ENCODE measurements around the gene PARP16.
"Not testable (repeated sequence)": the region's sequence is repeated elsewhere in the genome, so short reads cannot be mapped to it uniquely, and the experiment has no call there.

The PARP16 gene

DNA sequence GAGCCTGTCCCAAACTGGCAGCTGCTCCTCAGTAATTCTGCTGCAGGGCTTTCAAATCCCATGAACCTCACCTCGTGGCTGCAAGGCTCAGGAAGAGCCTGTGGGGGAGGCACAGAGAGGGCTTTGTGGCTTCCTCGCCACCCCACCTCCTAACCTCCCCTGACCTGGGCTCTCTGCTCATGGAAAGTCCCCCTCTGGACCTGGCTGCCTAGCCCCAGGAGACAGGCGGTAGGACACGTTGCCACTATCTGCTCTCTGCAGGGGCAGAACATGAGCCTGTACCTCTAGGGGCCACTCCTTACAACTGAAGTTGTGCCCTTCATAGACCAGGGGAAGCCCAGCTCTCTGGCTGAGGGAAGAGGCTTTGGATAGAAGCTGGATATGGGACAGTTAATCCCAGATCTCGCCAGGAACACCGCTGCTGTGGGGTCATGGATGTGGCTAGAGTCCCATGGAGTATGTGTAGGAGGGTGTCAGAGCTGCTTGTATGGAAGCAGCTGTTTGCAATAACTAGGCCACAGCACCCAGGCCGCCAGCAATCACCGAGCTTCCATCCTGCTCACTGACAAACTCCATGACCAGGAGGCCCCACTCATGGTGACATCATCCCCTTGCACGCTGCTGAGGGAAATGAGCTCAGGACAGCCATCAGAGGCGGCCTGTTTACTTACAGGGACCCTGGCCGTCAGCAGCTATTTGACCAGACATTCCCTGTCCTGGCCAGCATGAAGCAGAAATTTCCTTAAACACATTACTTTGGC is 41.4 kb downstream of the PARP16 start:
- DNase-seq (ENCODE audit: low read depth), result no peak
- no peak overlapping the region for H3K4me3 ChIP-seq (ENCODE audit: low read depth, low read length)
- TF ChIP-seq, protein P1, sequence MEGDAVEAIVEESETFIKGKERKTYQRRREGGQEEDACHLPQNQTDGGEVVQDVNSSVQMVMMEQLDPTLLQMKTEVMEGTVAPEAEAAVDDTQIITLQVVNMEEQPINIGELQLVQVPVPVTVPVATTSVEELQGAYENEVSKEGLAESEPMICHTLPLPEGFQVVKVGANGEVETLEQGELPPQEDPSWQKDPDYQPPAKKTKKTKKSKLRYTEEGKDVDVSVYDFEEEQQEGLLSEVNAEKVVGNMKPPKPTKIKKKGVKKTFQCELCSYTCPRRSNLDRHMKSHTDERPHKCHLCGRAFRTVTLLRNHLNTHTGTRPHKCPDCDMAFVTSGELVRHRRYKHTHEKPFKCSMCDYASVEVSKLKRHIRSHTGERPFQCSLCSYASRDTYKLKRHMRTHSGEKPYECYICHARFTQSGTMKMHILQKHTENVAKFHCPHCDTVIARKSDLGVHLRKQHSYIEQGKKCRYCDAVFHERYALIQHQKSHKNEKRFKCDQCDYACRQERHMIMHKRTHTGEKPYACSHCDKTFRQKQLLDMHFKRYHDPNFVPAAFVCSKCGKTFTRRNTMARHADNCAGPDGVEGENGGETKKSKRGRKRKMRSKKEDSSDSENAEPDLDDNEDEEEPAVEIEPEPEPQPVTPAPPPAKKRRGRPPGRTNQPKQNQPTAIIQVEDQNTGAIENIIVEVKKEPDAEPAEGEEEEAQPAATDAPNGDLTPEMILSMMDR (IDR thresholded peaks at IDR 0.05; ENCODE audit: low read depth, low read length, missing control alignments), result no peak

DNA sequence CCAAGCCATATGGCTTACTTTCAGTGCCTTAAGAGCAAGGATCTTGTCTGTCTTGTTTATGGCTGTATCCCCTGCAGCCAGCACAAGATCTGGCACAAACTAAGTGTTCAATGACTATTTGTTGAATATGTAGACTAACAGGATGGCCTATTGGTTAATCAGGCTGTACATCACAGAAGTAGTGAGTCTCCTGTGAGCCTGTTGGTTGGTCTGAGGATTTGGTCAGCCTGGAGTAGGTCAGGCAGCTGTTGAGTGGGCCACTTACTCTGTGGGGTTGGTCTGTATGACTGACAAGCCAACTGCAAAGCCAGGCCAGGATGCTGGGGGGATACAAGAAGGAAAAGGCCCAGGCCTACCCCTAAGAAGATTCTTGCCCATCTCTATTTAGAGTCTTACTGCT is 42.0 kb downstream of the PARP16 start:
- TF ChIP-seq, protein P1 (IDR thresholded peaks at IDR 0.05; ENCODE audit: low read depth, low read length, missing control alignments), result no peak
- DNase-seq (ENCODE audit: low read depth), result no peak
- H3K4me3 ChIP-seq (ENCODE audit: low read depth, low read length), result no peak overlapping the region

DNA sequence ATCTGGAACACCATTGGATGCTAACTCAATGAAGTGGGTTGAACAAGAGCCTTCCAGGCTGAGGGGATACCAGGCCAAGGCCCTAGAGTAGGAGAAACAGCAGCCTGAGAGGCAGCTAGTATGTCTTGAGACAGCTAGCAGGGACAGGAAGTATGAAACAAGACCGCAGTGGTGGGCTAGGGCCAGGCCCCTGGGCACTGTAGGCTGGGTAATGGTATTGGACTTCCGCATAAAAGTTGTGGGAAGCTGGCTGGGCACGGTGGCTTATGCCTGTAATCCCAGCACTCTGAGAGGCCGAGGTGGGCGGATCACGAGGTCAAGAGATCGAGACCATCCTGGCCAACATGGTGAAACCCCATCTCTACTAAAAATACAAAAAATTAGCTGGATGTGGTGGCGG is 50.2 kb downstream of the PARP16 start:
- H3K4me3 ChIP-seq (ENCODE audit: low read depth, low read length); DNase-seq (ENCODE audit: low read depth): not testable (repeated sequence)

DNA sequence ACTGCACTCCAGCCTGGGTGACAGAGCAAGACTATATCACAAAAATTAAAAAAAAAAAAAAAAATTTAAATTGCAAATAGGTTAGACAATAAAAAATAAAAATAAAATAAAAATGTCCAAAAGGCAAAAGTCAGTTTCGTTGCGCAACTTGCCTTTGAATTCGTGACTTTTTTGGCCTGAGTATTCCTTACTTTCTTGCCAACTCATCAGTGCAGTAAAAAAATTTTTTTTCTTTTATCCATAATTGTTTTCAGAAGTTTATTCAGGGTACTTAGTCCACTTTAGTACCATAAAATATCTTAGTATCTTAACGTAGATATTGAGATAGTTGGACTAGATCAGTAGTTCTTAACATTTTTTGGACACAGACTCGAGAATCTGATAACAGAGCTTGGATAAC is 53.0 kb downstream of the PARP16 start:
- TF ChIP-seq, protein P1 (IDR thresholded peaks at IDR 0.05; ENCODE audit: low read depth, low read length, missing control alignments), result no peak
- no peak for DNase-seq (ENCODE audit: low read depth)
- no peak overlapping the region for H3K4me3 ChIP-seq (ENCODE audit: low read depth, low read length)

DNA sequence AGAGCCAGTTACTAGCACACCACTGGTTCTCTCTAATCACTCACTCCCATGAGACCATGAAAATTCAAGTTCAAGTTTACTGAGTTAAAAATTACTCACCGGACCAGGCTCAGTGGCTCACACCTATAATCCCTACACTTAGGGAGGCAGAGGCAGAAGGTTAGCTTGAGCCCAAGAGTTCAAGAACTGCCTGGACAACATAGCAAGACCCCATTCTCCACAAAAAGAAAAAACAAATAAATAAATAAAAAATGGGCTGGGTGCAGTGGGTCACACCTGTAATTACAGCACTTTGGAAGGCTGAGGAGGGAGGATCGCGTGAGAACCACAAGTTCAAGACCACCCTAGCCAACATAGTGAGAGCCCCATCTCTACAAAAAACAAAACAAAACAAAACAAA is 54.2 kb downstream of the PARP16 start:
- H3K4me3 ChIP-seq (ENCODE audit: low read depth, low read length), result no peak overlapping the region
- DNase-seq (ENCODE audit: low read depth), result no peak
- TF ChIP-seq, protein P1 (IDR thresholded peaks at IDR 0.05; ENCODE audit: low read depth, low read length, missing control alignments), result no peak

DNA sequence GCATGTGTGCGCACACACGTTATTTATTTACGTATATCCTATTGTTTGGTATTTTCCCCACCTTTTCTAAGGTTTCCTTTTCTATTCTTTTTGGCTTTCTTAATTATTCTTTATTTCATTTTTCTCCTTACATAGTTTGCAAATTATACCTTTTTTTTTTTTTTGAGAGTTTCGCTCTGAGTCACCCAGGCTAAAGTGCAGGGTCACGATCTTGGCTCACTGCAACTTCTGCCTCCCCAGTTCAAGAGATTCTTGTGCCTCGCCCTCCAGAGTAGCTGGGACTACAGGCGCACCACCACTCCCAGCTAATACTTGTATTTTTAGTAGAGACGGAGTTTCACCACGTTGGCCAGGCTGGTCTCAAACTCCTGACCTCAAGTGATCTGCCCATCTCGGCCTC is 55.4 kb downstream of the PARP16 start:
- H3K4me3 ChIP-seq (ENCODE audit: low read depth, low read length), result no peak overlapping the region
- no peak for DNase-seq (ENCODE audit: low read depth)
- TF ChIP-seq, protein P1 (IDR thresholded peaks at IDR 0.05; ENCODE audit: low read depth, low read length, missing control alignments), result no peak

DNA sequence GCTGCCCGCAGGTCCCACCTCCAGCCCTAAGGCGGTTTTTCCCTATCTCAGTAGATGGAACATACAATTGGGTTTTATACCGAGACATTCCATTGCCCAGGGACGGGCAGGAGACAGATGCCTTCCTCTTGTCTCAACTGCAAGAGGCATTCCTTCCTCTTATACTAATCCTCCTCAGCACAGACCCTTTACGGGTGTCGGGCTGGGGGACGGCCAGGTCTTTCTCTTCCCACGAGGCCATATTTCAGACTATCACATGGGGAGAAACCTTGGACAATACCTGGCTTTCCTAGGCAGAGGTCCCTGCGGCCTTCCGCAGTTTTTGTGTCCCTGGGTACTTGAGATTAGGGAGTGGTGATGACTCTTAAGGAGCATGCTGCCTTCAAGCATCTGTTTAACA is 59.8 kb downstream of the PARP16 start:
- not testable (repeated sequence) for H3K4me3 ChIP-seq (ENCODE audit: low read depth, low read length); DNase-seq (ENCODE audit: low read depth)

DNA sequence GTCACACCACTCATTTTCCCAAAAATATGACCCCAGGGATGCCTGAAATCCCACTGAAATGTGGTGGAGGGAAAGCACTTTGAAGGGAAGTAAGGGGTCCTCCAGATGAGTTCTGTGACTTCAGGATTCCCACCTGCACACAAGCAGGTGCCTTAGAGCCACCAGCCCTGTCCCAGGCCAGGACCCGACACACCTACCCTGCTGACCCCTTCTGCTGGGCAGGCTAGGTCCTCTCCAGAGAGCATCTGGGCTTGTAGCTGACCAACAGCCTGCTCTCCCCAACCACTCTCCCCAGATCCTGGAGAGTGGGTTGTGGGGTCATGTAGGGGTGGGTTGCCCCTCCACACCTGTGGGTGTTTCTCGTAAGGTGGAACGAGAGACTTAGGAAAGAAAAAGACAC is 60.5 kb downstream of the PARP16 start:
- H3K4me3 ChIP-seq (ENCODE audit: low read depth, low read length), result no peak overlapping the region

More for the DNA sequence above, 60.5 kb downstream of the PARP16 start:
- DNase-seq (ENCODE audit: low read depth), result no peak
- TF ChIP-seq, protein P1 (IDR thresholded peaks at IDR 0.05; ENCODE audit: low read depth, low read length, missing control alignments), result no peak
